GM19240 (cell line): Measurements from ENCODE around the gene C15orf40.
"Not testable (repeated sequence)": the region's sequence is repeated elsewhere in the genome, so short reads cannot be mapped to it uniquely, and the experiment has no call there.

ENCODE experiments used
- DNase-seq: peaks from one replicate; pipeline ENCODE4 v3.0.0; 2011; ENCODE audit warnings: low spot score; ENCODE audit not compliant: insufficient read length

C15orf40 gene

GRCh38 chr15:82952158-82953081, 59.0 kb downstream of the C15orf40 start, which contains the start of gene HOMER2:
Gene HOMER2, minus strand, starts transcription at chr15:82952720. Its CDS starts 185 bp downstream, at chr15:82952535.
- DNase-seq = no peak

GRCh38 chr15:82951472-82952157, 59.8 kb downstream of the C15orf40 start:
- no peak for DNase-seq

DNA sequence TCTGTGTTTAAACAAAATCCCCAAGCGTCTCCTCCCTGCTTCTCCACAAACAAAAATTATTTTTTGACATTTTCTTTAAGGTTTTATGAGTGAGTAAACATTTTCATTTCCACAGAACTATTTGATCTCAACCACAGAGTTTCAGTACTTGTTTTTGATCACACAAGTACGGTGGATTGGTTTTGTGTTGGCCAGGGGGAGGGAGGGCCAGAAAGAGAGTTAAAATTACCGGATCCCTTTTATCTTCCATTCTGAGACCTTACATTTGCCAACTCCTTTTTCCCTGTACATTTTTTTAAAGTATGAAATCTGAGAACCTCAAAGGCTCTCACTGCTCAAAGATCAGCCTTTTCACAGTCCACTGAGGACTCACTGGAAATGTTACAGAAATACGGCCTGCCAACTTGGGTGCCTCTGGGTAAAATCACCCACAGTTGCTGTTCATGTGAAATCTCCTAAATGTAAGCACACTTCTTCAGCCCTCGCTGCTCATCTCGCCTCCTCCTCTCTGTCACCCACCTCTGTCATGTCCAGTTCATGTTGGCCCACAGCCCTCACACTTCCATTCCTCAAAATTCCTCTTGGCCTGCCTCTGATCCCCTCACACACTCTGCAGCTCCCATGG, 60.6 kb downstream of the C15orf40 start:
- no peak for DNase-seq

- no peak for DNase-seq
Observed at GRCh38 chr15:82950295-82950694, 61.1 kb downstream of the C15orf40 start.

- DNase-seq = no peak
Observed at GRCh38 chr15:82946155-82946701, 65.2 kb downstream of the C15orf40 start.

GRCh38 chr15:82945326-82945725, 66.1 kb downstream of the C15orf40 start:
- no peak for DNase-seq

- no peak for DNase-seq
Observed at GRCh38 chr15:82944821-82945220, 66.6 kb downstream of the C15orf40 start.

- DNase-seq = no peak
Observed at GRCh38 chr15:82944056-82944455, 67.4 kb downstream of the C15orf40 start.

DNA sequence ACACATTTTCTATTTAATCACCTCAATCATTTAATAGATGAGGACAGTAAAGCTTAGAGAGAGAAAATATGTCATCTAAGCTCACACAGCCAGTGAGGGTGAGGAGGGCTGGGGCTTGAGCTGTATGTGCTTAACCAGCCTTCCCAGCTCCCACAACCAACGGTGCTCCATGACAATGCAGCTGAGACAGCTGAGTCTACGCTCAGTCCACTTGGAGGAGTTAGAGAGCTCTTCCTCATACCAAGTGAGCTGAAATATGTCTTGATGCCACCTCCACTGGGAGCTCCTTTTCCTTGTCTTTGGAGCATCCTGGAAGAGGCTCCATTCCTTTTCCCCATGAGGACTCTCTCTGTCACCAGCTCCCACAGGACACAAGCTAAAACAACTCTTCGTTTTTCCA, 68.3 kb downstream of the C15orf40 start:
- DNase-seq = no peak

- no peak for DNase-seq
Observed at GRCh38 chr15:82942691-82943090, 68.7 kb downstream of the C15orf40 start.

GRCh38 chr15:82939678-82940077, 71.8 kb downstream of the C15orf40 start:
- DNase-seq = not testable (repeated sequence)
